Measurements from ENCODE around the gene PITPNC1. TPM values are rescaled to one million over a fixed set of nuclear protein-coding genes. Genes with fewer than 3 reads are reported as not detected.

Gene PITPNC1
- total RNA-seq, 4 donors from 2014 or later: 2.3 to 8.6 (median 4.3) TPM

- in situ Hi-C loops (cut with MboI; ENCODE audit: low sequenced_read_pairs in 4 of 4) (no loop called here), intact Hi-C loops (cut with DNase I; ENCODE audit: low total_unique reads) (no loop called here)
- Histone ChIP-seq H3K4me3 (no peak overlapping the region), H3K36me3 (no peaks in the 10 kb centered on the region), H3K27ac (peak overlapping the region in 1 of 4 donors; percentile 3), H3K9me3 (no peaks in the 10 kb centered on the region), H3K27me3 (no peaks in the 10 kb centered on the region), H3K4me1 (no peaks in the 10 kb centered on the region)
- TF ChIP-seq POLR2A (IDR thresholded peaks at IDR 0.05): no peak
- TF ChIP-seq, protein P1, sequence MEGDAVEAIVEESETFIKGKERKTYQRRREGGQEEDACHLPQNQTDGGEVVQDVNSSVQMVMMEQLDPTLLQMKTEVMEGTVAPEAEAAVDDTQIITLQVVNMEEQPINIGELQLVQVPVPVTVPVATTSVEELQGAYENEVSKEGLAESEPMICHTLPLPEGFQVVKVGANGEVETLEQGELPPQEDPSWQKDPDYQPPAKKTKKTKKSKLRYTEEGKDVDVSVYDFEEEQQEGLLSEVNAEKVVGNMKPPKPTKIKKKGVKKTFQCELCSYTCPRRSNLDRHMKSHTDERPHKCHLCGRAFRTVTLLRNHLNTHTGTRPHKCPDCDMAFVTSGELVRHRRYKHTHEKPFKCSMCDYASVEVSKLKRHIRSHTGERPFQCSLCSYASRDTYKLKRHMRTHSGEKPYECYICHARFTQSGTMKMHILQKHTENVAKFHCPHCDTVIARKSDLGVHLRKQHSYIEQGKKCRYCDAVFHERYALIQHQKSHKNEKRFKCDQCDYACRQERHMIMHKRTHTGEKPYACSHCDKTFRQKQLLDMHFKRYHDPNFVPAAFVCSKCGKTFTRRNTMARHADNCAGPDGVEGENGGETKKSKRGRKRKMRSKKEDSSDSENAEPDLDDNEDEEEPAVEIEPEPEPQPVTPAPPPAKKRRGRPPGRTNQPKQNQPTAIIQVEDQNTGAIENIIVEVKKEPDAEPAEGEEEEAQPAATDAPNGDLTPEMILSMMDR (IDR thresholded peaks at IDR 0.05 in 4 of 5, conservative IDR thresholded peaks at IDR 0.05 in 1 of 5): no peak
- no peak for DNase-seq
- ATAC-seq: peak in 1 of 2 donors; percentile 75
Observed at GRCh38 chr17:67509390-67510287, 132.6 kb downstream of the PITPNC1 start.

- in situ Hi-C loops (cut with MboI; ENCODE audit: low sequenced_read_pairs in 4 of 4): no loop called here
- H3K36me3 ChIP-seq: no peaks in the 10 kb centered on the region
- no peak overlapping the region for H3K27ac ChIP-seq
- H3K4me1 ChIP-seq: no peaks in the 10 kb centered on the region
- no peak for ATAC-seq
- no peaks in the 10 kb centered on the region for H3K9me3 ChIP-seq
- intact Hi-C loops (cut with DNase I; ENCODE audit: low total_unique reads): no loop called here
- no peaks in the 10 kb centered on the region for H3K27me3 ChIP-seq
- no peak overlapping the region for H3K4me3 ChIP-seq
- no peak for DNase-seq
- TF ChIP-seq, protein P1 (IDR thresholded peaks at IDR 0.05 in 4 of 5, conservative IDR thresholded peaks at IDR 0.05 in 1 of 5): no peak
- TF ChIP-seq POLR2A (IDR thresholded peaks at IDR 0.05): no peak
Observed at GRCh38 chr17:67511012-67511411, 133.9 kb downstream of the PITPNC1 start.

- no peak for TF ChIP-seq POLR2A (IDR thresholded peaks at IDR 0.05)
- TF ChIP-seq, protein P1 (IDR thresholded peaks at IDR 0.05 in 4 of 5, conservative IDR thresholded peaks at IDR 0.05 in 1 of 5): no peak
- Histone ChIP-seq H3K9me3 (no peaks in the 10 kb centered on the region), H3K27me3 (no peaks in the 10 kb centered on the region), H3K27ac (no peak overlapping the region), H3K4me1 (no peaks in the 10 kb centered on the region), H3K36me3 (no peaks in the 10 kb centered on the region), H3K4me3 (no peak overlapping the region)
- in situ Hi-C loops (cut with MboI; ENCODE audit: low sequenced_read_pairs in 4 of 4): no loop called here
- intact Hi-C loops (cut with DNase I; ENCODE audit: low total_unique reads): no loop called here
- no peak for ATAC-seq
- no peak for DNase-seq
Observed at GRCh38 chr17:67511804-67512203, 134.7 kb downstream of the PITPNC1 start.

DNA sequence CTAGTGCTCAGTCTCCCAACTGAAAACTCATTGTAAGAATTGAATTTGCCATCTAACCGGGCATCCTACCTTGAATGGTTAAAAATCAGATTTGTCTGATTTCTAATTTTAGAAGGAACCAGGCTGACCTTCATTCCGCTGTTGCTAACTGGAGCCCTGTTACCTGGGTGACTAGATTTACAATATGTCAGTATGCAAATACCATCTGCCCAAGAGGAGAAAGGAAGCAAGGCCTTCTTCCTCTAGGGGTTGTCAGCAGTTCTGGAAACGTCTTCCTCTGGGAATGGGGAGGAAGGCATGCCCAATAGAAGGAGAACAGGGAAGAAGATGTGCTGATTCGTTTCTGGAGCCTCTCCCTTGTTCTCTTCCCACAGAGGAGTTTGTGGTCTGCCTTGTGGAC lies 137.9 kb downstream of the PITPNC1 start:
- no peak overlapping the region for H3K27ac ChIP-seq
- ATAC-seq (no peak), DNase-seq (no peak)
- H3K36me3 ChIP-seq: no peaks in the 10 kb centered on the region
- H3K4me1 ChIP-seq: peaks cover 7 to 8% of the 10 kb centered on the region in 2 donors
- in situ Hi-C loops (cut with MboI; ENCODE audit: low sequenced_read_pairs in 4 of 4): no loop called here
- no peaks in the 10 kb centered on the region for H3K27me3 ChIP-seq
- no peak overlapping the region for H3K4me3 ChIP-seq
- no peaks in the 10 kb centered on the region for H3K9me3 ChIP-seq
- TF ChIP-seq, protein P1 (IDR thresholded peaks at IDR 0.05 in 4 of 5, conservative IDR thresholded peaks at IDR 0.05 in 1 of 5): no peak
- TF ChIP-seq POLR2A (IDR thresholded peaks at IDR 0.05): no peak
- intact Hi-C loops (cut with DNase I; ENCODE audit: low total_unique reads): no loop called here

Measured in gastrocnemius medialis (tissue), 4 donors.